Activated CD4-positive, alpha-beta memory T cell treated with anti-CD3 and anti-CD28 coated beads for 36 hours (primary cell): ENCODE data around the gene TMEM9. TPM values are rescaled to one million over a fixed set of nuclear protein-coding genes. Genes with fewer than 3 reads are reported as not detected.

Experiments used
- total RNA-seq, 2 experiments: library from RNA; stranded (reverse); gene quantifications; one replicate each; pipeline ENCODE4 v1.2.3, GENCODE V29; 2021

The TMEM9 gene
- total RNA-seq, 2 experiments from 2014 or later: 21.7 to 22.5 TPM

Other genes starting within 250 kb of the TMEM9 start
- 10 to 100 TPM; 56.6 to 58.7 TPM for gene KIF21B, start 130.8 kb downstream of the TMEM9 start, total RNA-seq
- not detected for gene CACNA1S, start 42.0 kb downstream of the TMEM9 start, total RNA-seq
- gene ASCL5, start 27.3 kb downstream of the TMEM9 start, total RNA-seq: not detected
- not detected for gene IGFN1, start 36.4 kb upstream of the TMEM9 start, total RNA-seq
- not detected for gene PKP1, start 129.0 kb upstream of the TMEM9 start, total RNA-seq
- not detected for gene TNNT2, start 223.2 kb upstream of the TMEM9 start, total RNA-seq
- not detected for gene LAD1, start 244.8 kb upstream of the TMEM9 start, total RNA-seq